GM21447 (cell line): ENCODE data around the gene OAS3.
A peak's percentile ranks its signal among the peaks of the same experiment; 100 is the strongest.
"Not testable (repeated sequence)": the region's sequence is repeated elsewhere in the genome, so short reads cannot be mapped to it uniquely, and the experiment has no call there.

Source experiments
- ATAC-seq: cut with Tn5 transposase; IDR thresholded peaks from one replicate; pipeline ENCODE4 v1.9.1; 2021; ENCODE audit not compliant: unreplicated experiment

The OAS3 gene

DNA sequence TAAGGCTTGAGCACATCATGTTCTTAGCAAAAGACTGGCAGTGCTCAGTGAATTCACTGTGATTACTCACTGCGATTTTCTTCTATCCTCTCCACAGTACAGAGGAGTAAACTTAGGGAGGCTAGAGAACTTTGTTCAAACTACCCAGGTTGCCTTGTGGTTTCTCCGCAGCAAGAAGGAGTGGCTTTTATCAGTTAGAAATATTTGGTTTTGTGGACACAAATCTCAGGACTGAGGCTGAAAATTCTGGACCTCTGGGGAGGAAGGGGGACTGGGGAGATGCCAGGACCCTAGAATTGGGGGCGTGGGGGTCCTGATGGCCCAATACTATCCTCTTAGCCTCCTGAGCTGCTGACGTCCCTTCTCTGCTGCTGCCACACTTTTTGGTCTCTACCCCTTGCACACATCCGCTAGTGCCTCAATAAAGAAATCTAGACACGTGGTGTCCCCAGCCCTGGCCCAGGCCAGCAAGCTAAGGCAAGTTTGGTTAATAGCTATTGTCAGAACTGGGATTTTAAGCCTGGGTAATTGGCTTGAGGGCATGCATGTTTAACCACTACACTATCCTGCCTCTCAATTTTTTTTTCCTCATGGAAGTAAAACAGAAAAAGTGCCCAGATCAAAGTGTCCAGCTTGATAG lies 40.9 kb downstream of the OAS3 start:
- no peak for ATAC-seq

- ATAC-seq, result no peak
Observed at GRCh38 chr12:112980491-112981158, 42.4 kb downstream of the OAS3 start.

GRCh38 chr12:112985642-112986290 lies 47.5 kb downstream of the OAS3 start:
- ATAC-seq, result no peak

DNA sequence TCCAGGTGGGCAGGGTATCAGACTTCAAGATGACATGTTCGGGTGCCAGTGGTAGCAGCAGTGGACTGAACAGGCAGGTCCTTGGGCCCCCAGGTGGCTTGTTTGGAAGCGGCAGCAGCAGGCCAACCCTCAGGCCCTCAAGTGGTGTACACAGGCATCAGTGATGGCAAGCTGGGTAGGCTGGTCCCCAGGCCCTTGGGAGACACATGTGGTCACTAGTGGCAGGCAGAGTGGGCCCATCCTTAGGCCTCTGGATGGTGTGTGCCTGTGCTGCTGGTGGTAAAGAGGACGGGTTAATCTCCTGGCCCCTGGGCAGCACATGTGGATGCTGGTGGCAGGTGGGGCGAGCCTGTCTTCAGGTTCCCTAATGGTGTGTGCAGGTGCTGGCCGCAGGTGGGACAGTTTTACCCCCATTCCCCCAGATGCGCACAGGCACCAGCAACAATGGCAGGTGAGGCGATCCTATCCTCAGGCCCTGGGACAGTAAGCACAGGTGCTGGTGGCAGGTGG lies 48.1 kb downstream of the OAS3 start:
- ATAC-seq, result no peak

- no peak for ATAC-seq
Observed at GRCh38 chr12:112987561-112987960, 49.3 kb downstream of the OAS3 start.

DNA sequence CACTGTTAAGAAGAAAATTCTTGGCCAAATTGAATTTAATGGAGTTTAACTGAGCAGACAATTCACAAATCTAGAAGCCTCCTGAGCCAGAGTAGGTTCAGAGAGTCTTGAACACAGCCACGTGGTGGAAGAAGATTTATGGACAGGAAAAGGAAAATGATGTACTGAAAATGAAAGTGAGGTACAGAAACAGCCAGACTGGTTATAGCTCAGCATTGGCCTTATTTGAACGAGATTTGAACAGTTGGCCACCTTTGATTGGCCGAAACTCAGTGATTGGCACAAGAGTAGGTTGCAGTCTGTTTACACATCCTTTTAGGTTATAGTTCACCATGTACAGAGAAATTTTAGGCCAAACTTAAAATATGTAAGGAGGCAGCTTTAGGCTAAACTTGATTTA lies 50.0 kb downstream of the OAS3 start:
- ATAC-seq, result no peak

- ATAC-seq, result not testable (repeated sequence)
Observed at GRCh38 chr12:112988823-112989385, 50.6 kb downstream of the OAS3 start.

DNA sequence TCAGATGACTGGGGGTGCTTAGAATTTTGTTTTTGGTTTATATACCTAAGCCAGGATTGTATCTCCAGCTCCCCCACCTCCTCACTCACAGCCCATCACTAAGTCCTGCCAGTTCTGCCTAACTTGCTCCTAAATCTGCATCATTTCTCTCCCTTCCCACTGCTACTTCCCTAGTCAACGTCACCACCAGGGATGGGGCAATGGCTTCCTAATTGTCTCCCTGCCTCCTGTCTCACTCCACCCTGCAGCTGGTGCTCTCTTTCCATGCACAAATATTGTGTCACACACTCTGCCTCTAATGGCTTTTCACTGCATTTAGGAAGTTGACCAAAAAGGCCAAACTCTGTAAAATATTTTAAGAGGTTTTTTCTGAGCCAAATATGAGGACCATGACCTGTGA lies 51.5 kb downstream of the OAS3 start:
- no peak for ATAC-seq

- no peak for ATAC-seq
Observed at GRCh38 chr12:112992541-112993398, 54.5 kb downstream of the OAS3 start.

DNA sequence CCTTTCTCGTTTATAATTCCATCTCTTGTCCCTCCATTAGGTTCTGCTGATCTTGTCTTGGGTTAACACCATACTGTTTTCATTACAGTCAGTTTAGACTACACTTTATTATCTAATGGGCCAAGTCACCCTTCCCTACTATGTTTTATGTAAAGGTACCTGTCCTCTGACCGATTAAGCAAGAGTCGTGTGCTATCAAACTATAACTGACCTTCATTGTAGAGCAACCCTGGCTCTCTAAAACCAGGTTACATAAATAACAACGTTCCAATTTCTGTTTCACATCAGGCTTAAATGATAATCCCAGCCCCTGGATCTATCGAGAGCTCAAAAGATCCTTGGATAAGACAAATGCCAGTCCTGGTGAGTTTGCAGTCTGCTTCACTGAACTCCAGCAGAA lies 56.7 kb downstream of the OAS3 start:
- ATAC-seq, result no peak

GRCh38 chr12:112996501-112996900 lies 58.2 kb downstream of the OAS3 start:
- ATAC-seq, result no peak

DNA sequence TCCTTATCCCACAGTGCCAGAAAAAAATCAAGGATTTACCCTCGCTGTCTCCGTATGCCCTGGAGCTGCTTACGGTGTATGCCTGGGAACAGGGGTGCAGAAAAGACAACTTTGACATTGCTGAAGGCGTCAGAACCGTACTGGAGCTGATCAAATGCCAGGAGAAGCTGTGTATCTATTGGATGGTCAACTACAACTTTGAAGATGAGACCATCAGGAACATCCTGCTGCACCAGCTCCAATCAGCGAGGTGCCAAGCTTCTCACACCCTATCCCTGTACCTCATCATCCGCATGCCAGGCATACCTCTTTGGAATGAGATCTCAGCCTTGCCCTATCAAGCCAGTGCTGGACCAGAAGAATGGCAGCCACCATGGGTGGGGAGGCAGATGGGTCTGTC lies 59.2 kb downstream of the OAS3 start:
- no peak for ATAC-seq

- ATAC-seq, result peak; percentile 97
Observed at GRCh38 chr12:112998987-112999767, 60.9 kb downstream of the OAS3 start.

DNA sequence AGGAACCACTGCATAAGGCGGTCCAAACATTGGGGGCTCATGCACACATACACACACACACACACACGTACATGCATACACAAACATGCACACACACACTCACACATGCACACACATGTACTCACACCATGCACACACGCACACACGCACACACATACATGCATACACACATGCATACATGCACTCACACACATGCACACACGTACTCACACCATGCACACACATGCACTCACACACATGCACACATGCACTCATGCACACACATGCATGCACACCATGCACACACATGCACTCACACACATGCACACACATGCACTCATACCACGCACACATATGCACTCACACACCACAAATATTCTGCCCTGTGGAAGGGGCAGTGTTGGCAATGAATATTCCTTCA lies 62.2 kb downstream of the OAS3 start:
- ATAC-seq, result no peak

DNA sequence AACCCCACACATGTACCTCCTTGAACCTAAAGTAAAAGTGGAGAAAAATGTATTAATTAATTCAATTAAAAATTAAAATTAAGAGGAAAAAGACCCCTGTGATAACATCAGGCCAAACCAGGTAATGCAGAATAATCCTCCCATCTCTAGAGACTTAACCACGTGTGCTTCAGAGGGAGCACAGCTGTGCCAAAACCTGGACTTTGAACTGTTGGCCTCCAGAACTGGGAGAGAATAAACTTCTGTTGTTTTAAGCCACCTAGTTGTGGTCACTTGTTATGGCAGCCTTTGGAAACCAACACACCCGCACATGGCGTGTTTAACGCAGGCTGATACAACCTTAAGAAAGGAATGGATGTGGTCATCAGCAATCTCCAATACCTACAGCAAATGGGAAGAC lies 63.9 kb downstream of the OAS3 start:
- ATAC-seq, result no peak

- ATAC-seq, result no peak
Observed at GRCh38 chr12:113002676-113003075, 64.4 kb downstream of the OAS3 start.

- ATAC-seq, result no peak
Observed at GRCh38 chr12:113003636-113004035, 65.4 kb downstream of the OAS3 start.

DNA sequence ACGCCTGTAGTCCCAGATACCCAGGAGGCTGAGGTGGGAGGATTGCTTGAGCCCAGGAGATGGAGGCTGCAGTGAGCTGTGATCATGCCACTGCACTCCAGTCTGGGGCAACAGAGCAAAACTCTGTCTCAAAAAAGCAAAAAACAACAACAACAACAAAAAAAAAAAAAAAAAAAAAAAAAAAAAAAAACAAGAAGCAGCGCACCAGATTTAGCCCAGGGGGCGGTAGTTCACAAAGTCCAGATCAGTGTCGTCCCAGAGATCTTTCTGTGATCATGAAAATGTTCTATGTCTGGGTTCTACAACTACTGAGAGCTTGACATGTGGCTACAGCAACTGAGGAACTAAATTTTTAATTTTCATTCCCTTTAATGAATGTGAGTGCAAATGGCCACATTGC lies 67.5 kb downstream of the OAS3 start:
- ATAC-seq, result no peak

GRCh38 chr12:113006206-113006605 lies 67.9 kb downstream of the OAS3 start:
- no peak for ATAC-seq

DNA sequence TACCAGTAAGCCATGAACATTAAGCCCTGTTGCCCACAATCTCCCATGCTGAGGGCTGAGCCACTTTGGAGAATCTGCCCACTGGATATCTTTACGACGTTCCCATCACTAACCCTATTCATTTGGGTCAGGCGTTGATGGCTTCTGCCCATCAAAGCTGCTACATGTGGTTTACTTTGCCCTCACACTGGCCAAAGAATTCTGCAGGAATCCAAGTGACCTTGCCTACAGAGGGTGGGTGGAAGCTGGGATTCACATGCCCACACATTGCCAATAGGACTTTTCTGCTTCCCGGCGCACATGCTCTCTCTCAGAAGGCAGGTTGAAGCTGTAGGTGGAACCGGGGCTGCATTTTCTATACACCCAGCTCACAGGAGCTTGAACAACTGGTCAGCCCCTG lies 68.4 kb downstream of the OAS3 start:
- no peak for ATAC-seq
